HepG2 (cell line): ENCODE measurements around the gene ZFP1. TPM values are rescaled to one million over a fixed set of nuclear protein-coding genes. Genes with fewer than 3 reads are reported as not detected.

Experiments
- ATAC-seq: fragments of 200-7000 bp; cut with Tn5 transposase; 3 replicates; pipeline ENCODE4 v1.9.1; 2020; ENCODE audit warnings: mild to moderate bottlenecking, moderate library complexity
- BruUV-seq: library from RNA; stranded (reverse); fragments of 400-500 nt; replicated peaks from 2 replicates; lab custom pipeline; 2021; lab: Mats Ljungman, UMichigan
- CTCF ChIA-PET: fragments of 300-600 bp; formaldehyde crosslinking; extraction: SDS; loops from one replicate; lab custom pipeline; 2021; ENCODE audit warnings: low total read pairs, inconsistent platforms, low intra/inter-chr PET ratio; lab: Yijun Ruan, JAX
- POLR2A ChIA-PET: fragments of 350-600 bp; sonication (Branson Sonifier 250); formaldehyde crosslinking; loops from one replicate; lab custom pipeline; 2020; ENCODE audit warnings: antibody characterized with exemption, inconsistent platforms; lab: Yijun Ruan, JAX
- DNase-seq: peaks from one replicate; pipeline ENCODE4 v3.0.0-alpha.2; 2015; ENCODE audit warnings: low spot score
- FAIRE-seq: peaks from 3 replicates; lab custom pipeline; 2011; peaks lifted over from hg19 to GRCh38; lab: Jason Lieb, UNC
- H2AFZ ChIP-seq: one replicate; pipeline ENCODE4 v1.6.1; 2011; ENCODE audit warnings: low read length, inconsistent platforms
- H3K27ac ChIP-seq: fragments of 300-600 bp; 3 replicates; pipeline ENCODE4 v1.8.0; 2011; ENCODE audit warnings: mixed run types, mild to moderate bottlenecking, mixed read lengths, low read length, inconsistent platforms; ENCODE audit not compliant: insufficient read depth; ENCODE audit errors: extremely low read length
- H3K27me3 ChIP-seq, 2 experiments: fragments of 200-600 bp in 1 of 2; 2 replicates in 1 of 2; 3 replicates in 1 of 2; pipeline versions ENCODE4 v1.6.0 to v1.8.0; 2011; ENCODE audit warnings: low read length in 2 of 2, mild to moderate bottlenecking in 2 of 2, moderate library complexity in 2 of 2, inconsistent platforms in 1 of 2; ENCODE audit not compliant: insufficient read depth in 2 of 2, control insufficient read depth in 1 of 2
- H3K36me3 ChIP-seq, 2 experiments: fragments of 200-600 bp in 1 of 2; replicated peaks in 1 of 2; 2 replicates in 1 of 2; 3 replicates in 1 of 2; pipeline versions ENCODE4 v1.5.1 to v1.8.0; 2011; ENCODE audit warnings: low read length in 2 of 2, inconsistent platforms in 1 of 2; ENCODE audit not compliant: insufficient read depth in 2 of 2, control insufficient read depth in 1 of 2
- H3K4me1 ChIP-seq: 2 replicates; pipeline ENCODE4 v1.5.1; 2012; ENCODE audit warnings: low read length, inconsistent platforms; ENCODE audit not compliant: insufficient read depth
- H3K4me2 ChIP-seq: 2 replicates; pipeline ENCODE4 v1.6.0; 2011; ENCODE audit warnings: low read depth, low read length, inconsistent platforms
- H3K4me3 ChIP-seq, 3 experiments: fragments of 200-600 bp in 1 of 3; sonication (generic), shearing (Covaris generic) in 1 of 3; replicated peaks in 1 of 3; 2 replicates each; pipeline ENCODE4 v1.5.1; 2011 to 2016; ENCODE audit warnings: low read length in 3 of 3, inconsistent platforms in 2 of 3, low read depth in 2 of 3, mild to moderate bottlenecking in 2 of 3, control low read depth in 1 of 3, mixed read lengths in 1 of 3; ENCODE audit not compliant: insufficient read depth in 1 of 3
- H3K79me2 ChIP-seq: one replicate; pipeline ENCODE4 v1.6.1; 2011; ENCODE audit warnings: low read length, inconsistent platforms; ENCODE audit not compliant: insufficient read depth
- H3K9ac ChIP-seq: 2 replicates; pipeline ENCODE4 v1.6.0; 2011; ENCODE audit warnings: mild to moderate bottlenecking, low read depth, low read length, inconsistent platforms; ENCODE audit not compliant: insufficient read depth
- H3K9me3 ChIP-seq: 2 replicates; pipeline ENCODE4 v1.5.1; 2012; ENCODE audit warnings: mild to moderate bottlenecking, low read length
- H4K20me1 ChIP-seq: 2 replicates; pipeline ENCODE4 v1.6.0; 2011; ENCODE audit warnings: inconsistent platforms, mild to moderate bottlenecking, low read length, moderate library complexity; ENCODE audit not compliant: insufficient read depth
- SAFB2 ChIP-seq: sonication (generic); formaldehyde crosslinking; IDR thresholded peaks from 2 replicates; pipeline ENCODE4 v1.5.1; 2020; ENCODE audit warnings: missing genetic modification reagents, low read depth, mild to moderate bottlenecking, borderline replicate concordance
- whole genome bisulfite sequencing: methylation state at CpG from one replicate; pipeline ENCODE4 v1.1.6; 2017; ENCODE audit warnings: low lambda C conversion rate; 5-methylcytosine and 5-hydroxymethylcytosine counted together
- in situ Hi-C: cut with HindIII; loops from 2 replicates; pipeline ENCODE4 v1.10.0; 2017; ENCODE audit warnings: low pct_unique_long_range_greater_than_20kb; ENCODE audit not compliant: extremely low pct_ligation_motif_present
- intact Hi-C: fragments of 100-400 bp; cut with micrococcal nuclease; formaldehyde crosslinking; loops from one replicate; pipeline ENCODE4 v1.10.0; 2022; ENCODE audit not compliant: unreplicated experiment
- polyA plus RNA-seq, 8 experiments: library from polyadenylated mRNA; depleted of rRNA in 3 of 8; stranded (reverse) in 7 of 8; unstranded in 1 of 8; fragments of >200 nt; fragmentation: Illumina TruSeq in 4 of 8; extraction: Trizol in 4 of 8; gene quantifications; 2 replicates each; pipeline versions ENCODE4 v1.2.1 to v1.2.3, GENCODE V29; 2011 to 2016; ENCODE audit warnings: low read depth in 4 of 8, missing spikeins in 1 of 8, mixed read lengths in 1 of 8; ENCODE audit not compliant: insufficient read depth in 1 of 8
- total RNA-seq, 5 experiments: library from RNA; depleted of rRNA; stranded (reverse); fragments of >200 nt; fragmentation: Illumina TruSeq; extraction: Trizol; gene quantifications; 2 replicates each; pipeline ENCODE4 v1.2.3, GENCODE V29; 2016; ENCODE audit warnings: low read depth in 1 of 5
- TF ChIP-seq, protein P1 (sequence below): sonication (generic); formaldehyde crosslinking; conservative IDR thresholded peaks from 2 replicates; pipeline ENCODE4 v1.4.0; 2020; ENCODE audit warnings: missing genetic modification reagents
- TF ChIP-seq, protein P2 (sequence below): sonication (generic); formaldehyde crosslinking; IDR thresholded peaks from 2 replicates; pipeline ENCODE4; 2020; ENCODE audit warnings: missing genetic modification reagents, mild to moderate bottlenecking, borderline replicate concordance
- TF ChIP-seq, protein P3 (sequence below): sonication (generic); formaldehyde crosslinking; IDR thresholded peaks from 2 replicates; pipeline ENCODE4 v1.5.0; 2020; ENCODE audit warnings: mild to moderate bottlenecking, missing genetic modification reagents

Gene ZFP1
- total and polyA plus RNA-seq, 2 of the 13 experiments (the other 11 are each of a cell fraction or from before 2014, with no cell fraction given): 8.3 to 14.0 TPM

DNA sequence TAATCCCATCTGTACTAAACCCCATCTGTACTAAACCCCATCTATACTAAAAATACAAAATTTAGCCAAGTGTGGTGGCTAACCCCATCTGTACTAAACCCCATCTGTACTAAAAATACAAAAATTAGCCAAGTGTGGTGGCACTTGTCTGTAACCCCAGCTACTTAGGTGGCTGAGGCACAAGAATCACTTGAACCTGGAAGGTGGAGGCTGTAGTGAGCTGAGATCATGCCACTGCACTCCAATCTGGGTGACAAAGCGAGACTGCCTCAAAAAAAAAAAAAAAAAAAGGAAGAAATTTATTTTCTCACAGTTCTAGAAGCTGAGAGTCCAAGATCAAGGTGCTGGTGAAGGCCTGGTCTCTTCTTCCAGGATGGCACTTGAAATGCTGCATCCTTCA, 12.1 kb downstream of the ZFP1 start:
- ATAC-seq (no peak), DNase-seq (no peak), FAIRE-seq (no peak)
- H3K27me3 ChIP-seq: no peaks in the 10 kb centered on the region
- no peak overlapping the region for H3K27ac ChIP-seq
- no TSS peak for BruUV-seq
- H4K20me1 ChIP-seq: no peaks in the 10 kb centered on the region
- H3K4me2 ChIP-seq: no peak overlapping the region
- intact Hi-C loops (no loop called here), in situ Hi-C loops (no loop called here)
- TF ChIP-seq, protein P1, sequence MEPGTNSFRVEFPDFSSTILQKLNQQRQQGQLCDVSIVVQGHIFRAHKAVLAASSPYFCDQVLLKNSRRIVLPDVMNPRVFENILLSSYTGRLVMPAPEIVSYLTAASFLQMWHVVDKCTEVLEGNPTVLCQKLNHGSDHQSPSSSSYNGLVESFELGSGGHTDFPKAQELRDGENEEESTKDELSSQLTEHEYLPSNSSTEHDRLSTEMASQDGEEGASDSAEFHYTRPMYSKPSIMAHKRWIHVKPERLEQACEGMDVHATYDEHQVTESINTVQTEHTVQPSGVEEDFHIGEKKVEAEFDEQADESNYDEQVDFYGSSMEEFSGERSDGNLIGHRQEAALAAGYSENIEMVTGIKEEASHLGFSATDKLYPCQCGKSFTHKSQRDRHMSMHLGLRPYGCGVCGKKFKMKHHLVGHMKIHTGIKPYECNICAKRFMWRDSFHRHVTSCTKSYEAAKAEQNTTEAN (CRISPR knock-in tag): no peak
- TF ChIP-seq, protein P2, sequence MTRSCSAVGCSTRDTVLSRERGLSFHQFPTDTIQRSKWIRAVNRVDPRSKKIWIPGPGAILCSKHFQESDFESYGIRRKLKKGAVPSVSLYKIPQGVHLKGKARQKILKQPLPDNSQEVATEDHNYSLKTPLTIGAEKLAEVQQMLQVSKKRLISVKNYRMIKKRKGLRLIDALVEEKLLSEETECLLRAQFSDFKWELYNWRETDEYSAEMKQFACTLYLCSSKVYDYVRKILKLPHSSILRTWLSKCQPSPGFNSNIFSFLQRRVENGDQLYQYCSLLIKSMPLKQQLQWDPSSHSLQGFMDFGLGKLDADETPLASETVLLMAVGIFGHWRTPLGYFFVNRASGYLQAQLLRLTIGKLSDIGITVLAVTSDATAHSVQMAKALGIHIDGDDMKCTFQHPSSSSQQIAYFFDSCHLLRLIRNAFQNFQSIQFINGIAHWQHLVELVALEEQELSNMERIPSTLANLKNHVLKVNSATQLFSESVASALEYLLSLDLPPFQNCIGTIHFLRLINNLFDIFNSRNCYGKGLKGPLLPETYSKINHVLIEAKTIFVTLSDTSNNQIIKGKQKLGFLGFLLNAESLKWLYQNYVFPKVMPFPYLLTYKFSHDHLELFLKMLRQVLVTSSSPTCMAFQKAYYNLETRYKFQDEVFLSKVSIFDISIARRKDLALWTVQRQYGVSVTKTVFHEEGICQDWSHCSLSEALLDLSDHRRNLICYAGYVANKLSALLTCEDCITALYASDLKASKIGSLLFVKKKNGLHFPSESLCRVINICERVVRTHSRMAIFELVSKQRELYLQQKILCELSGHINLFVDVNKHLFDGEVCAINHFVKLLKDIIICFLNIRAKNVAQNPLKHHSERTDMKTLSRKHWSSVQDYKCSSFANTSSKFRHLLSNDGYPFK (CRISPR knock-in tag): no peak
- TF ChIP-seq SAFB2 (CRISPR knock-in tag): no peak
- TF ChIP-seq, protein P3, sequence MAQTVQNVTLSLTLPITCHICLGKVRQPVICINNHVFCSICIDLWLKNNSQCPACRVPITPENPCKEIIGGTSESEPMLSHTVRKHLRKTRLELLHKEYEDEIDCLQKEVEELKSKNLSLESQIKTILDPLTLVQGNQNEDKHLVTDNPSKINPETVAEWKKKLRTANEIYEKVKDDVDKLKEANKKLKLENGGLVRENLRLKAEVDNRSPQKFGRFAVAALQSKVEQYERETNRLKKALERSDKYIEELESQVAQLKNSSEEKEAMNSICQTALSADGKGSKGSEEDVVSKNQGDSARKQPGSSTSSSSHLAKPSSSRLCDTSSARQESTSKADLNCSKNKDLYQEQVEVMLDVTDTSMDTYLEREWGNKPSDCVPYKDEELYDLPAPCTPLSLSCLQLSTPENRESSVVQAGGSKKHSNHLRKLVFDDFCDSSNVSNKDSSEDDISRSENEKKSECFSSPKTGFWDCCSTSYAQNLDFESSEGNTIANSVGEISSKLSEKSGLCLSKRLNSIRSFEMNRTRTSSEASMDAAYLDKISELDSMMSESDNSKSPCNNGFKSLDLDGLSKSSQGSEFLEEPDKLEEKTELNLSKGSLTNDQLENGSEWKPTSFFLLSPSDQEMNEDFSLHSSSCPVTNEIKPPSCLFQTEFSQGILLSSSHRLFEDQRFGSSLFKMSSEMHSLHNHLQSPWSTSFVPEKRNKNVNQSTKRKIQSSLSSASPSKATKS (CRISPR knock-in tag): no peak
- POLR2A ChIA-PET: no interaction called here
- no peaks in the 10 kb centered on the region for H3K9me3 ChIP-seq
- peaks cover 5% of the 10 kb centered on the region for H3K79me2 ChIP-seq
- 97% methylated on average over 1 of the region's 1 CpG for WGBS
- no peaks in the 10 kb centered on the region for H3K4me1 ChIP-seq
- CTCF ChIA-PET: no interaction called here
- H3K36me3 ChIP-seq: peaks cover 10 to 41% of the 10 kb centered on the region in 2 experiments; a peak in 4 of 5 replicates
- no peak overlapping the region for H3K9ac ChIP-seq
- no peak overlapping the region for H3K4me3 ChIP-seq
- H2AFZ ChIP-seq: no peak overlapping the region
